Colonic mucosa (tissue), 4 donors: Measurements from ENCODE around the gene IL17RD. TPM values are rescaled to one million over a fixed set of nuclear protein-coding genes. Genes with fewer than 3 reads are reported as not detected.
"Not testable (repeated sequence)": the region's sequence is repeated elsewhere in the genome, so short reads cannot be mapped to it uniquely, and the experiment has no call there.

Experiments
- DNase-seq: peaks from one replicate; pipeline ENCODE4 v3.0.0-alpha.2; 2020
- H3K27ac ChIP-seq: fragments of 200-600 bp; one replicate; pipeline ENCODE4 v1.8.0; 2021
- H3K27me3 ChIP-seq: fragments of 200-600 bp; one replicate; pipeline ENCODE4 v1.8.0; 2021
- H3K36me3 ChIP-seq: fragments of 200-600 bp; one replicate; pipeline ENCODE4 v1.8.0; 2021
- H3K4me1 ChIP-seq: fragments of 200-600 bp; one replicate; pipeline ENCODE4 v1.8.0; 2021; ENCODE audit warnings: mild to moderate bottlenecking
- H3K4me3 ChIP-seq: fragments of 200-600 bp; one replicate; pipeline ENCODE4 v1.8.0; 2021
- H3K9ac ChIP-seq, 2 donors: one replicate each; pipeline ENCODE4 v1.7.0; 2013; ENCODE audit warnings: control low read depth in 2 of 2, low read depth in 2 of 2, low read length in 2 of 2
- H3K9me3 ChIP-seq: fragments of 200-600 bp; one replicate; pipeline ENCODE4 v1.8.0; 2021
- intact Hi-C: fragments of 100-400 bp; cut with DNase I; formaldehyde crosslinking; loops from one replicate; pipeline ENCODE4 v1.14.1; 2022
- total RNA-seq, 2 donors: library from RNA; stranded (reverse); fragmentation: NEBNext Ultra II Directional in 1 of 2; extraction: Animal tissue kit (Norgen Biotek cat#: 25700) in 1 of 2; gene quantifications; one replicate each; pipeline ENCODE4 v1.2.1, GENCODE V29; 2021
- TF ChIP-seq, protein P1 (sequence below): fragments of 200-600 bp; IDR thresholded peaks from one replicate; pipeline ENCODE4 v1.8.0; 2022; ENCODE audit warnings: antibody characterized with exemption, mild to moderate bottlenecking
- donor health status: healthy.
- donor health status: DM: no; HTN: no; CAD: no.
- donor health status: DM: no; HTN: no; CAD: no.

Gene IL17RD
- total RNA-seq, 2 donors from 2014 or later: 2.0 to 5.6 TPM

DNA sequence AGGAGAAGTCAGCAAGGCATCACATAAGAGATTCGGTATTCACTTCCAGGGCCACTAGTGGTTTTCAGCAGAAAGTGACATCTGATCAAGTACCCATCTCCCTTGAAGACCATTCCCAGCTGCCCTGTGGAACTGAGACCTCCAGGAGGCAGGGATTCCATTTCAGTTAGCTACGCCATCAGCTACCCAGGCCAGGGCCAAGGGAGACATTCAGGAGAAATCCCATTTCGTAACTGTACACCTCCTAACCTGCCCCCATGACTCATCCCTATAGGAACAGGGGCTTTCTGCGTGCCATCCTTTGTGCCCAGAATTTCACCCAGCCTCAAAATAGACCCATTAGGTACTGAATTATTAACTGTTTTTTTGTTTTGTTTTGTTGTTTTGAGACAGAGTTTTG, 79.9 kb downstream of the IL17RD start:
- TF ChIP-seq, protein P1, sequence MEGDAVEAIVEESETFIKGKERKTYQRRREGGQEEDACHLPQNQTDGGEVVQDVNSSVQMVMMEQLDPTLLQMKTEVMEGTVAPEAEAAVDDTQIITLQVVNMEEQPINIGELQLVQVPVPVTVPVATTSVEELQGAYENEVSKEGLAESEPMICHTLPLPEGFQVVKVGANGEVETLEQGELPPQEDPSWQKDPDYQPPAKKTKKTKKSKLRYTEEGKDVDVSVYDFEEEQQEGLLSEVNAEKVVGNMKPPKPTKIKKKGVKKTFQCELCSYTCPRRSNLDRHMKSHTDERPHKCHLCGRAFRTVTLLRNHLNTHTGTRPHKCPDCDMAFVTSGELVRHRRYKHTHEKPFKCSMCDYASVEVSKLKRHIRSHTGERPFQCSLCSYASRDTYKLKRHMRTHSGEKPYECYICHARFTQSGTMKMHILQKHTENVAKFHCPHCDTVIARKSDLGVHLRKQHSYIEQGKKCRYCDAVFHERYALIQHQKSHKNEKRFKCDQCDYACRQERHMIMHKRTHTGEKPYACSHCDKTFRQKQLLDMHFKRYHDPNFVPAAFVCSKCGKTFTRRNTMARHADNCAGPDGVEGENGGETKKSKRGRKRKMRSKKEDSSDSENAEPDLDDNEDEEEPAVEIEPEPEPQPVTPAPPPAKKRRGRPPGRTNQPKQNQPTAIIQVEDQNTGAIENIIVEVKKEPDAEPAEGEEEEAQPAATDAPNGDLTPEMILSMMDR: no peak
- Histone ChIP-seq H3K27me3 (no peaks in the 10 kb centered on the region), H3K9ac (no peak overlapping the region), H3K4me3 (no peak overlapping the region), H3K9me3 (no peaks in the 10 kb centered on the region), H3K27ac (no peak overlapping the region), H3K36me3 (no peaks in the 10 kb centered on the region), H3K4me1 (no peaks in the 10 kb centered on the region)
- no peak for DNase-seq
- intact Hi-C loops: no loop called here

DNA sequence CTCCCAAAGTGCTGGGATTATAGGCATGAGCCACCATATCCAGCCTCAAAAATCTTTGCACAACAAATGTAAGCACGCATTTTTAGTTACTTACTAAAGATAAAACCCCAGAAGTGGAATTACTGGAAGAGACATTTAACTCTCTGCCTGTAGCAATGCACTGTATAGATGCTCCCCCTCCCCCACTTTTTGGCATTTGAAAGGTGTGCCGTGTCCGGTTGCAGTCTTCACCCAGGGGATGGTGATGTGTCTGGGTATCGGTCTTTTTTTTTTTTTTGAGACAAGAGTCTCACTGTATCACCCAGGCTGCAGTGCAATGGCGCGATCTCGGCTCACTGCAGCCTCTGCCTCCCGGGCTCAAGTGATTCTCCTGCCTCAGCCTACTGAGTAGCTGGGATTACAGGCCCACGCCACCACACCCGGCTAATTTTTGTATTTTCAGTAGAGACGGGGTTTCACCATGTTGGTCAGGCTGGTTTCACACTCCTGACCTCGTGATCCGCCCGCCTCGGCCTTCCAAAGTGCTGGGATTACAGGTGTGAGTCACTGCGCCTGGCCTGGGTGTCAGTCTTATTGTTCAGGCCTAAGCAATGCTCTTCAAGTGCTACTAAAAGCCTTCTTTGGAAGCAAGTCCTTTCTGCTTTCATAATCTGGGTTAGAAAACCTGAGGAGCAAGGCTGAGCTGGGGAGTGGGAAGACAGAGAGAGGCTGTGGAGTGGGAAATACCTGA, 81.7 kb downstream of the IL17RD start:
- intact Hi-C loops, DNase-seq, H3K4me3 ChIP-seq, H3K9me3 ChIP-seq, H3K27ac ChIP-seq, H3K4me1 ChIP-seq, H3K36me3 ChIP-seq, H3K9ac ChIP-seq, H3K27me3 ChIP-seq: not testable (repeated sequence)

DNA sequence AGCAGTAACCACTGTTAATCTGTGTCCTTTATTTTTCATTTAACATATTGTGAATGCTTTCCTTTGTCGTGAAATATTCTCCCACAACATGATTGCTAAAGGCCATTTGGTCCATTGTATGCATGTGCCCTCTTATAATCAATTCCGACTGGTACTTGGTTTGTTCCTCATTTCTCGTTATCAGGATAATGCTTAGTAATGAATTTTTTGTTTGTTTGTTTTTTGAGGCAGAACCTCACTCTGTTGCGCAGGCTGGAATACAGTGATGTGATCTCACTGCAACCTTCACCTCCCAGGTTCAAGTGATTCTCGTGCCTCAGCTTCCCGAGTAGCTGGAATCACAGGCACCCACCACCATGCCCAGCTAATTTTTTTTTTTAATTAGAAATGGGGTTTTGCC, 82.7 kb downstream of the IL17RD start:
- Histone ChIP-seq H3K4me1 (no peaks in the 10 kb centered on the region), H3K4me3 (no peak overlapping the region), H3K9ac (no peak overlapping the region), H3K27ac (no peak overlapping the region), H3K27me3 (no peaks in the 10 kb centered on the region), H3K9me3 (no peaks in the 10 kb centered on the region), H3K36me3 (no peaks in the 10 kb centered on the region)
- TF ChIP-seq, protein P1: no peak
- intact Hi-C loops: no loop called here
- no peak for DNase-seq

DNA sequence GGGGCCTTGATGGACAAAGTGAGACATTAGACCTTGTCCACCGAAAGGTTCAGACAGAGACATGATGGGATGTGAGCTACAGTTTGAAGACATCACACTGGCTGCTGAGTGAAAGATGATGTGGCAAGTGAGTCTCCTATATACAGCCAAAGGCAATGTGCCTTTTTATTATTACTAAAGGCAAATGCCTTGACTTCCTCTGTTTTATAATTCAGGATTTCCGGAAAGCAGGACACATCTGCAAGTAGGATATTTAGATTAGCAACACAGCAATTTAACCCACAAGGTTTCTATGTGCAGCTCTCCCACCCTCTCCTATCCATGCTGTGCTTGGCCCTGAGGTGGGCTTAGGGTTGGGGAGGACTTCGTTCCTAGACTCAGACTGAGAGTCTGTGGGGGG, 84.0 kb downstream of the IL17RD start:
- no peak overlapping the region for H3K9ac ChIP-seq
- no peaks in the 10 kb centered on the region for H3K4me1 ChIP-seq

DNA sequence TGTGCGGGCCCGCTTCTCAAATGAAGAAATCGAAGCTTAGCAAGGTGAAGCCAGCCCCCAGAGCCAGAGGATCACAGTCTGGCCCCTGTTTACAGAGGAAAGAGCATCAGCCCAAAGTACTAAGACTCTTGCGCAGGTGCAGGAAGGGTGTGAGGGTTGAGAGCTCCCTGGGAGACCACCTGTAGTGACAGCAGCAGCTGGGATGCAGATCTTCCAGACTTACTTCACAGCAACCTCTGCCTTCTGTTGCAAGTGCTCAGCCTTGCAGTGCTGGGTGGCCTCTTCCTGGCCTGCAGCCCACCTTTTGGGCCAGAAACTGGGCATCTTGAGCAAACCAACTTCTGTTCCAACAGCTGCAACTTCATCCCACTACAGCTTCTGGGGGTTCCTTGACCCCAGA, 85.0 kb downstream of the IL17RD start:
- no peak overlapping the region for H3K4me3 ChIP-seq
- no peaks in the 10 kb centered on the region for H3K36me3 ChIP-seq
- H3K9me3 ChIP-seq: no peaks in the 10 kb centered on the region
- DNase-seq: no peak
- TF ChIP-seq, protein P1: no peak
- intact Hi-C loops: no loop called here
- no peak overlapping the region for H3K27ac ChIP-seq
- no peaks in the 10 kb centered on the region for H3K27me3 ChIP-seq
- no peaks in the 10 kb centered on the region for H3K4me1 ChIP-seq
- H3K9ac ChIP-seq: no peak overlapping the region

More for the DNA sequence above, 84.0 kb downstream of the IL17RD start:
- intact Hi-C loops: no loop called here
- Histone ChIP-seq H3K27ac (no peak overlapping the region), H3K9me3 (no peaks in the 10 kb centered on the region), H3K27me3 (no peaks in the 10 kb centered on the region), H3K4me3 (no peak overlapping the region), H3K36me3 (no peaks in the 10 kb centered on the region)
- no peak for DNase-seq
- TF ChIP-seq, protein P1: no peak

DNA sequence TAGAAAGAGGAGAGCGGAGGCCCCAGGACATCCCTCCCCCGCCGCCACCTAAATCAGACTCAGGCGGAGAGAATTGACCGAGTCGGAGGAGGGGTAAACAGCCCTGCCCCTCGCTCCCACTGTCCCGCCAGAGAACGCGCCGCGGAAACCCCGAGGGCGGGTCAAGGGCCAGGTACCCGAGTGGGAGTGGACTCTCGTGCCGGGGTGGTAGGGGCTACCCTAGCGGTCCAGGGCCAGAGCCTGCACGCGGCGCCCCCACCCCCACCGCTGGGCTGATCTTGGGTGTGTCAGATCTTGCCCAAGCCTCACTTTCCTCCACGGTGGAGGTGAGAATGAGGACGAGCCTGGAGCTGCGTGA, 85.7 kb downstream of the IL17RD start:
- Histone ChIP-seq H3K27me3 (no peaks in the 10 kb centered on the region), H3K27ac (no peak overlapping the region), H3K9ac (peak overlapping the region in 1 of 2 donors; percentile 32), H3K4me3 (peak overlapping the region; percentile 55), H3K9me3 (no peaks in the 10 kb centered on the region), H3K4me1 (no peaks in the 10 kb centered on the region), H3K36me3 (no peaks in the 10 kb centered on the region)
- intact Hi-C loops: loop anchor here (5.0 kb wide), 1 partner anchor 82 kb away; no protein-coding TSS in a partner anchor
- TF ChIP-seq, protein P1: no peak
- peak; percentile 58 for DNase-seq
